Left renal pelvis (tissue), 4 donors: Measurements from ENCODE around the gene ADPRM. TPM values are rescaled to one million over a fixed set of nuclear protein-coding genes. Genes with fewer than 3 reads are reported as not detected.
"Not testable (repeated sequence)": the region's sequence is repeated elsewhere in the genome, so short reads cannot be mapped to it uniquely, and the experiment has no call there.

Experiments
- DNase-seq, 4 donors: peaks; one replicate each; pipeline ENCODE4 v3.0.0-alpha.2; 2013; ENCODE audit warnings: low read depth in 4 of 4, low spot score in 3 of 4
- polyA plus RNA-seq, 4 donors: library from polyadenylated mRNA; unstranded; fragments of 120-200 nt; gene quantifications; one replicate each; pipeline ENCODE4 v1.2.1, GENCODE V29; 2013; ENCODE audit not compliant: insufficient read length in 4 of 4

ADPRM gene
- polyA plus RNA-seq, 4 donors: 16.8 to 18.4 (median 18.1) TPM

DNA sequence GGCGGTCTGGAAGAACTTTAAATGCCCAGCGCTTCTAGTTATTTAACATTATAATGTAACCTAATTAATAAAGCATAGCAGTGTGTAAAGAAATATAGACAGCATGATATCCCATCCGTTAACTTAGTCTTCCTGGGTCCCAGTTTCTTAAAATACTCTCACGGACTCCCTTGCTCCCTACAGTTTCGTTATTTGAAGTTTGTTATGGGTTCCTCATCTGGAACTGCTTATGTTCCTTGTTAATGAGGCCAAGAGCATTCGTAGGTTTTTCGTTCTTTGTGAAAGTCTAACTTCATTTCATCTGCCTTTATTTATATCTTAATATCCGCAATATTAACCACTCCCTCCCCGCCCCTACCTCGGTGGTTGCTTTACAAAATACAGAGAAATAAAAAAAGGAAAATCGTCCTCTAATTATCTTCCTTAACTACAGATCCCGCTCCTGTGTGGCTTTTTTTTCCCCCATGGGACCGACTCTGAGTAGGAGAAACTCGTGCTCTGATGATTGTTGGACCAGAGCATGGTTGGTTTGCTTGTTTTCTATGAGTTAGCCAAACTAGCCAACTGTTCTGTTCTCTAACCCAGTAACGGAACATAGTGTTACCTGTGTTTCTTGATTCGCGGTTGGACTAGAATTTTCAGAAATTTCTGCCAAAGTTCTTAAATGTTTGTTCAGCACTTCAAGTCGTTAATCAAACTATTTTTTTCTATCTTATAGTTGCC lies 863 bp downstream of the ADPRM start:
- DNase-seq: peak in 2 of 4 donors; percentile 1 to 8

DNA sequence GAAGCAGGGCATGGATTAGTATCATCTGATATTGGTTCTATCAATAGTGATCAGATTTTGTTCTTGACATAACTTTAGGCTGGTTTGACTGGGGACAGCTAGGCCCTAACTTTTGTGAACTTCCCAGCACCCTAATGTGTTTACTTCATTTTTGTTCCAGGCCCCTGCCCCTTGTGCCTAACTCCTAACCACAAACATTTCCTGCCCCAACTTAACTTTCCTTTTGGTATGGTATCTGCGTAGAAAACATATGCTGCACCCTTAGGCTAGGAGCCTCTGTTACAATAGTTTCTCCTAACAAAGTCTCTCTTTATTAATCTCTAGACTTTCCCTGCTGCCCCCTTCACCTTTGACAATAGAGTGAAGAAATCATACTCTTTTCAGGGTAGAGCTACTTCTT lies 2.5 kb downstream of the ADPRM start:
- no peak for DNase-seq

DNA sequence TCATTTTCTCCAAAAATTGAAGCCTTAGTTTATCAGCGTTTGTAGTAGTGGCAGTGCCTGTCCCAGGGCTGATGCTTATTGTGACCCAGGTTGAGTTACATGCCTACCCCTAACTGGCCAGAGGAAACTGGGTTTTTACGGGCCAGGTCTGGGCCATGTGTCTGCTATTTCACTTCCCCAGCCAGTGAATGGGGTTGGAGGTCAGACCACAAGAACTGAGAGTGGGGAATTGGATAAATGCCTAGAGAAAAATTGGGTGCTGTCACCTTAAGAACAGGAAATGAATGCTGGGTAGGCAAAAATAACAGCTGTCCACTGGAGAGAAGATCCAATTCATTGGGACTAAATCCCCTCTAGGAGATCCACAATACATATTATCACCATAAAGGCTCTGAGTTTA lies 5.2 kb downstream of the ADPRM start:
- no peak for DNase-seq

DNA sequence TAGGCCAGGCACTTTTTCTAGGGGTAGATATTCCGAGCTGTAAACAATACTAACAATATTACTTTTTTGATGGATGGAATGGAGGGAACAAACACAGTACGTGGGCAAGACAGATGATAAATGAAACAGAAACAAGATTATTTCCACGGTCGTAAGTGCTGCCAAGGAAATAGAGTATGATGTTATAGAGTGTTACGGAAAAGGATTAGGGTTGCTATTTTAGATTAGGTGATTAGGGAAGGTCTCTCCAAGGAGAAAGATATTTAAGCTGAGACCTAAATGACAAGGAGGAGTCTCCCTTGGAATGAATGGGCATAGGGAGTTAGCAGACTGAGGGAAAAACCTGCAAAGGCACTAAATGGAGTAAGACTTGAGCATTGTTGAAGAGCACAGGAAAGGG lies 8.3 kb downstream of the ADPRM start:
- DNase-seq: no peak

DNA sequence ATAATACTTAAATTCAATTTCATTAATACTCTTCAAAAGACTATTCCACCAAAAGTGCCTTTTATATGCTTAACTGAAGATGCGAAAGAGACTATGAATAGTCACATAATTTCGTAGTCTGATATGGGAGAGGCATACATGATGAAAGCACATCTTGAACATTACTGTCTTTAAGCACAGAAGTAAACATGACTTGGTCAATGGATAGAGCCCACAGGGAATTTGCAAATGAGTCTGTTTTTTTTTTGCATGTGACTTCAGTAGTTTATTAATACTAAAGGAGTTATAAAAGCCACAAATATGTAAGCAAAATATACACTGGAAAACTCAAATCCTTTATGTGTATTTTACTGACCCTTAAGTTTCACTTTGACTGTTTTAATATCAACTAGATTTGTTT lies 15.9 kb downstream of the ADPRM start:
- DNase-seq: no peak

DNA sequence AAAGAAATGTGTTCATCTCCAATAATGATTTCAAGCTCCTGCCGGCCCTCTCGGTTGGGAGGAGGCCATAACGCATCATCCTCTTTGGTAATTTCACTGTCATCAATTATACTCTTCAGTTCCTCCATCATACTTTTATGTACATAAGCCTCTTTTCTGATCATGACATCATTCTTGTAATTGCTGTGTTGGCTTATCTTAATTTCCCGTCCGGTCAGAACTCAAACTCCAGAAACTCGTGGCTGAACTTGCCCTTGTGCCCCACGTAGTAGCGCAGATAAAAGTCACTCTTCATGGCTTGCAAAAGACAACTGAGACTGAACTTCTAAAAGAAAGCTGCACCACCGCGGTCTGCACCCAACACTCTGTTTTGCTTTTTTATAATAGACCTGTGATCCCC lies 18.8 kb downstream of the ADPRM start:
- no peak for DNase-seq

DNA sequence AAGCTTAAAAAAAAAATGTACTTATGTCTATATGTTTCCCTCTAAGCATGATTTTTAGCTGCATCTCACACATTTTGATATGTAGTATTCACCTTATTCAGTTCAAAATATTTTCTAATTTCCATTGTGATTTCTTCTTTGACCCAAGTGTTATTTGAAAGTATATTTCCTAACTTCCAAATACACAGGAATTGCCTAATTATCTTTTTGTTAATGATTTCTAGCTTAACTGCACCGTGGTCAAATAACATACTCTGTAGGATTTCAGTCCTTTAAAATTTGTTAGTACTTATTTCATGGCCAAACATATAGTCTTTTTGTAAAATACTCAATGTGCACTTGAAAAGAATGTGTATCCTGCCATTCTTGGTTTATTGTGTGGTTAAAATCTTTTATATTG lies 21.2 kb downstream of the ADPRM start:
- no peak for DNase-seq

DNA sequence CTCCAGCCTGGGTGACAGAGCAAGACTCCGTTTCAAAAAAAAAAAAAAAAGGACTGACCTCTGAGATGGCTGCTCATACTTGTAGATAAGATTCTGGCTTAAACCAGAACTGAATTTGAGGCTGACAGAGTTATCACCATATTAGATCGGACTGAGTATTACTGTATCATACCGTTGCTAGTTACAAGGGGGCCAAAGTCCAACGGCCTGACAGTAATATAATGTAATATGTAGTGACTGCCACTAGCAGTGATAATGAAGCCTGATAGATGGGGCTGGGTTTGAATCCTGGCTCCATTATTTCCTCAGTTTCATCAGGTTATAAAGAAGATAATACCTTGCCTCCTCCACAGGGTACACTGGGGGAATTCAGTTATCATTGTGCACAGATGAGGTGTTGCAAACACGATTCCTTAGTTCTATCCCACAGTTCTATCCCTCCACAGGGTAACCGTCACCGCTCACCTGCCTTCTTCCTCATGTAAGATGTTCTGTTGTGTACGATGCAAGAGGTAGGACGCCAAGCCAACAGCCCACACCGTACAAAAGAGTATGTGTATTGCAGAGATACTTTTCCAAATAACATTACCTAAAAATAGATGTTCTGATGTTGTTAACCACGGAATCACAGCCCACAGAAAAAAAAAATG lies 27.3 kb downstream of the ADPRM start:
- DNase-seq: no peak

DNA sequence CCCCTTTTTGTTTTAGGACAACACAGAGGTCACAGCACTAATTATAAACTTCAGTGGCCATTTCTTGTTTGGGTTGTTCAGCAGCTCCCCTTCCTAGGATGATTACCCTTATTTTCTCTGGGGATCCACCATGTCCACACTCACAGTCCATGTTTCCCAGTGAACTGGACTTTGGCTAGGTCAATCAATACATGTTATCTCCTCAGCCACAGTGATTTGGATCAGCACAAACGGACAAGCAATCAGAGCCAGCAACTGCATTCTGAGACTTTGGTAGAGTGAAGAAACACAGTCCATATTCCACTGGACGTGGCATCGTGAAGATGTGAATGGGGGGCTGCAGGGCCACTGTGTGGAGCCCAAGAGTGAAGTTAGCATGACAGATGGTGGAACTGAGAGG lies 27.9 kb downstream of the ADPRM start:
- DNase-seq: no peak

DNA sequence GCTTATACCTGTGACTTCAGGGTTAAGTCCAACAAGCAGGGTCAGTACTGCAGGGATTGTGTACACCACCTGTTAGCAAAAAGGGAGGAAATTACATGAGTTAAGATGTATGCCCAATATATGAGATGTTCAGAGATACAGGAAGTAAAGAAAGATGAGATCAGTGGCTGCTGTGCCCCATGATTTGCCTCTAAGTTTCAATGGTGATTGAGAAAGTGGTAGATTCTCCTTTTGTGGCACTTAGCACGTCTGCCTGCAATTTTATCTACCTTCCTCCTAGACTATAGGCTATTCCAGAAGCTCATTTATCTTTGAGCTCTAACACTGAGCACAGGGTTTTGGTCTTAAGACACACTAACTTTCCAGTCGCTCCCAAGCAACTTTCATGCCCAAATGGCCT lies 28.8 kb downstream of the ADPRM start:
- no peak for DNase-seq

DNA sequence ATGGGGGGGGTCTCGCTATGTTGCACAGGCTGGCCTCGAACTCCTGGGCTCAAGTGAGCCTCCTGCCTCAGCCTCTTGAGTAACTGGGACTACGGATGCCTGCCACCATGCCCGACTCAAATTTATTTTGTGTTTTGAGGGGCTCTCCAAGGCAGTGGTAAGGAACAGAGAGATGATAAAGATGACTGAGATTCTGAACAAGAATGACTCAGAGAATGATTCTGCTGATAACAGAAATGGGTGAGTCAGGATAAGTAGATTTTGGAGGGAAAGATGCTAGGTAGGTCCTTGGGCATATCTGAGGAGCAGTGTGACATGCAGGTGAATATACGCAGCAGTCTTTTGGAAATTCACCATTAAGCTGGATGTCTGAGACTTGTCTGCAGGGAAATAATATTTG lies 29.8 kb downstream of the ADPRM start:
- DNase-seq: no peak

DNA sequence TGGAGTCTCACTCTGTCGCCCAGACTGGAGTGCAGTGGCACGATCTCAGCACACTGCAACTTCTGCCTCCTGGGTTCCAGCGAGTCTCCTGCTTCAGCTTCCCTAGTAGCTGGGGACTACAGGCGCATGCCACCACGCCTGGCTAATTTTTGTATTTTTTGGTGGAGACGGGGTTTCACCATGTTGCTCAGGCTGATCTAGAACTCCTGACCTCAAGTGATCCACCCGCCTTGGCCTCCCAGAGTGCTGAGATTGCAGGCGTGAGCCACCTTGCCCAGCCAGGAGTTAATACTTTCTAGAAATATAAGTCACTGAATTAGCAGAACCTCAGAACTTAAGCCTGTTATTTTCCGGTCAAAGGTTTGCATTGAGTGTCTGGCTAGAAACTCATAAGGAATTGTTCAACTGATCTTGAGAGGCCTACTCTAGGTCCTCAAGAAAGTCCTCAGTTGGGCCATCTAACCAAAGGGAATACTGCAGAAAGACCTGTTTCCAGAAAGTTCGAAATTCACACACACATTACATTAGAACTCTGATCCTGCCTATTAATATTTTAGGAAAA lies 31.0 kb downstream of the ADPRM start:
- no peak for DNase-seq

DNA sequence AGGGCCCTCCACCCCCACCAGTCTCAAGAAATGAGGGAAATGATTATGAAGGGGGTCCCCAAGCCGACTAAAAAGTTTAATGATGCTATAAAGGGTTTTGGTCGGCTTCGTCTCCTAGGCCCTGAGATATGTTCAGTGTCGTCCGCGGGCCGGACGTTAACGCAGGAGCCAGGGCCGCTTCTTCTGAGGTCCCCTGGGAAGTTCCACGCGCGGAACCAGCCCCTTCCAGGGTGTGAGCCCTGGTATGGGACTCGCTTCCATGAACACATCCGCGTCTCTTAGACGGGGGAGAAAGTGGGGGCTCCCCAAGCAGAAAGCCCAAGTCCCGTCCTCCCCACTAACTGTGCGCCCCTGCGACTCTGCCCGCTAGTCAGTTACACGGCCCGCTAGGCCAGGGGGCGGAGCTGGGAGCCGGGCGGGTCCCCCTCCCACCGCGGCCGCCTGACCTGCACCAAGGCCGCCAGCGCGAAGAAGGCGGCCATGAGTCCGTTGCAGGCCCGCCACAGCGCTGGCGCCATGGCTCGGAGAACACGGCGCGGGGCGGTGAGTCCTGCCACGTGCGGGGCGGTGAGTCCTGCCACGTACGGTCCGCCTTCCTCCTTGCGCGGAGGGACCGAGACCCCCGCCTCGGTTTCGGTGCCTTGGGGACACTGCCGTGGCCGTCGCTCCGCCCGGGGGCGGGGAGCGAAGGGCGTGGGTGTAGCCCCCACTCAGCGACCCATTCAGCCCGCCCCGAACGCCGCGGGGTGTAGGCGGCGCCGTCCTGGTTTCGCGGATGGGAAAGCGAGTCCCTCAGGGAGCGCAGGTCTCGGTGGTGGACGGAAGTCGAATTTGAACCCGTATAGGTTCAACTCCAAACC lies 32.2 kb downstream of the ADPRM start, which contains the start of gene TMEM220:
TMEM220 (minus strand) TSS at position 690 of the 860 bp plus-strand sequence; CDS start at position 518, 172 bp downstream.
- peak; percentile 59 to 64 (median 62) for DNase-seq

DNA sequence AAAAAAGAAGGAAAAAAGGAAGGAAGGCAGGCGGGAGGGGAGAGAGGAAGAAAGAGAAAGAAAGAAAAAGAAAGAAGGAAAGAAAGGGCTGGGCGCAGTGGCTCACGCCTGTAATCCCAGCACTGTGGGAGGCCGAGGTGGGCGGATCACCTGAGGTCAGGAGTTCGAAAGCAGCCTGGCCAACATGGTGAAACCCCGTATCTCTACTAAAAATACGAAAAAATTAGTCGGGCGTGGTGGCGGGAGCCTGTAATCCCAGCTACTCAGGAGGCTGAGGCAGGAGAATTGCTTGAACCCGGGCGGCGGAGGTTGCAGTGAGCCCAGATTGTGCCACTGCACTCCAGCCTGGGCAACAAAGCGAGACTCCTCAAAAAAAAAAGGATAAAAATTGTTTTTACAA lies 32.9 kb downstream of the ADPRM start:
- DNase-seq: not testable (repeated sequence)

DNA sequence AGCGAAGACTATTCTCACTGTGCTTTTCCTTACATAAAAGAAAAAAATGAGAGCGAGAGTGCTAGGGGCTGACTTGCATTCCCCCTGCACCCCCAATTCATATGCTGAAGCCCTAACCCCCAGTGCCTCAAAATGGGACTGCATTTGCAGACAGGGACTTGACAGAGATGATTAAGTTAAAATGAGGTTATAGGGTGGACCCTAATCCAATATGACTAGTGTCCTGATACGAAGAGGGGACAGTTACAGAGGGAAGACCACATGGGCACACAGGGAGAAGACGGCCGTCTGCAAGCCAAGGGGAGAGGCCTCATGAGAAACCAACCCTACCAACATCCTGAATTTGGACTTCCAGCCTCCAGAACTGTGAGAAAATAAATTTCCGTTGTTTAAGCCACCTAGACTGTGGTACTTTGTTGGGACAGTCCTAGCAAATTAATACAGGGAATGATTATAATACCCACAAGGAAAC lies 34.0 kb downstream of the ADPRM start:
- DNase-seq: no peak

DNA sequence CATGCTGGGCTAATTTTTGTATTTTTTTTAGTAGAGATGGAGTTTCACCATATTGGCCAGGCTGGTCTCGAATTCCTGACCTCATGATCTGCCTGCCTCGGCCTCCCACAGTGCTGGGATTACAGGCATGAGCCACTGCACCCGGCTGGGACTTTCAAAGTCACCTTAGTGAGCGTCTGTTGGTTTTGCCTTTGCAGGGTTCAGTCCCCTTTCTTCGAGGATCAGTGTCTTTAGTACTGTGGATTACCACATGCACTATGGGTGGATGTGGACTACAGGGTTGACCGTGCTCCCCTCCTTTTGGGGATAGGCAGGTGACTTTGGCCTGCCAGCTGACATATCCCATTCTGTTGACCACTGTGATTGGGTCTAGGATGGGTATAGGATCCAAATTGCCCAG lies 34.7 kb downstream of the ADPRM start:
- not testable (repeated sequence) for DNase-seq

DNA sequence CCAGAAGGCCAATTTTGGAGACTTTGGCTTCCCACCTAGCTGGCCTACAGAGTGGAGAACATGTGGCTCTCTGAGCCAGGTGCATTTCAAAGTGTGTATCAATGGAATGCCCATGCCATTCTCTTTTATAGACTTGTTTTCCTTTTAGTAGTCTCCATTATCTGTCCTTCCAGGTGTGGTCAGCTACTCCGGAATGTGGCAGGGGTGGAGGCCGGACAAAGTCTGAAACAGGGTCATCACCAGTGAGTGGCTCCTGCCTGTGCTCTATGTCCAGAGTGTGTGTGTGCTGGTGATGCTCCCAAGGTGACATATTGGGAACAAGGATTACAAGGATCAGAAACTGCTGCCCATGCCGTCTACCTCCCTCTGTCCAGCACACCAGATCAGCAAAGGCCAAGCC lies 36.3 kb downstream of the ADPRM start:
- no peak for DNase-seq

DNA sequence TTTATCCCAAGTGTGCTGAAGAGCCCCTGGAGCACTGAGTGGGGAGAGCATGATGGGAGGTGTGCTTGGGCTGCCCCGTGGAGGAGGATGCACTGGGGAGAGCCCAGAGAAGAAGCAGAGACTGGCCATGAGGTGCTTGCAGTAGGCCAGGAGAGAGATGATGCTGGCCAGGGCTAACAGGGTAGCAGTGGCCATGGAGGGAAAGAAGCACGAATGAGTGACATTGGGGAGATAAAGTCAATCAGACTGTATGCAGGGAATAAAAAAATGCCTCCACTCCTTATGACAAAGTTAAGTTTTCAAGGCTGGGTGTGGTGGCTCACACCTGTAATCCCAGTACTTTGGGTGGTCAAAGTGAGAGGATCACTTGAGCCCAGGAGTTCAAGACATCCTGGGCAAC lies 37.9 kb downstream of the ADPRM start:
- DNase-seq: no peak

DNA sequence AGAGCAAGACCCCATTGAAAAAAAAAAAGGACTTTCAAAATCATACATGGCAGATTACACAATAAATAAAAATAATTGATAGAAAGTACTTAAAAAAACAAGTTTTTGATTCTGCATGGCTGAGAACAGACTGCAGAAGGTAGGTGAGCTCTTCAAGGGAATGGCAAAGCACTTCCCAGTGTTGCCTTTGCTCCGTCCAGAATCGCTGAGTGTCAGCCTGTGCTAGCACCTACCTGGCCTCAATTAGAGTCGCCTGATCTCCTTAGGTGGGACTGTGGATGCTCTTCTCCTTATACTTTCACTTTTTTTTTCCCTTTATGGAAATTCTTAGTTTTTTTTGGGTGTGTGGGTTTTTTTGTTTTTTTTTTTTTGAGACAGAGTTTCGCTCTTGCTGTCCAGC lies 38.4 kb downstream of the ADPRM start:
- DNase-seq: no peak

DNA sequence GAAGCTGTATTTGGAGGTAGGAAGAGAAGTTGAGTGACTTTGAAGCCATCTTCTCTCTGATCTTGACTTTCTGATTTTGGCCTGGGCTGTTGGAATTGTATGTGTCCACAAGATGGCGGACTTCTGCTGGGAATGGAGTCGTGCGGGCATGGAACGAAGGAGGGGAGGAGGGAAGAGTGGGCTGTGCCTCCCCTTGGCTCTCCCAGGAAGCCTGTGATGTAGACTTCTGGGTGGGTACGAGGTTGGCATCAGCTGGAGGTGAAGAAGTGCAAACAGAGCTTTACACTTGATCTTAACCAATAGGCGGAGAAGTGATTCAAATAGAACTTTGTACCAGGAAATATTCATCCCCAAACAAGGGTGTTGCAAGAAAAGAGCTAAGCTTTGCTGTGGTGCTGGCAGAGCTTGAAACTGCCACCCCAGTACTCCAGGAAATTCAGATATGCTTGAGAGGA lies 39.8 kb downstream of the ADPRM start:
- DNase-seq: peak in 1 of 4 donors; percentile 53

DNA sequence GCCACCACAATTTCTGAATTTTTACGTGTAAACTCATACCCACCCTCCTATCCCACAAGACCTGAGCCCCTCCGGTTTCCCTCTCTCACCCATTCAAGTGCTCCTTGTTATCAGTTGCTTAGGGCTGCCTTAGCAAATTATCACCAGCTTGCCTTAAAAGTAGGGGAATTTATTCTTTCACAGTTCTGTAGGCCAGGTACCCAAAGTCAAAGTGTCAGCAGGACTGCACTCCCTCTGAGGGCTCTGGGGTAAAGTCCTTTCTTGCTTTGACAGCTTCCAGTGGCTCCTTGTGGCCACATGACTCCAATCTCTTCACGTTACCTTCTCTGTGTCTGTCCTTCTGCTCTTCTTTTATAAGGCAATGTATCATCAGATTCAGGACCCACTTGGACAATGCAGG lies 40.3 kb downstream of the ADPRM start:
- no peak for DNase-seq
